IPS-20b (cell line): ENCODE results near the gene CD14.
"Not testable (repeated sequence)": the region's sequence is repeated elsewhere in the genome, so short reads cannot be mapped to it uniquely, and the experiment has no call there.

ENCODE experiments used
- H3K27ac ChIP-seq: one replicate; pipeline ENCODE4 v1.5.1; 2013; ENCODE audit warnings: low read length
- H3K27me3 ChIP-seq: 2 replicates; pipeline ENCODE4 v1.6.1; 2013; ENCODE audit warnings: mild to moderate bottlenecking, low read length, inconsistent platforms; ENCODE audit not compliant: insufficient read depth
- H3K36me3 ChIP-seq: 2 replicates; pipeline ENCODE4 v1.6.1; 2013; ENCODE audit warnings: low read depth, mild to moderate bottlenecking, inconsistent platforms, low read length, moderate library complexity; ENCODE audit not compliant: insufficient read depth
- H3K4me1 ChIP-seq: 2 replicates; pipeline ENCODE4 v1.6.1; 2013; ENCODE audit warnings: mild to moderate bottlenecking, control low read depth, inconsistent platforms, low read length, moderate library complexity; ENCODE audit not compliant: insufficient read depth
- H3K4me3 ChIP-seq: 2 replicates; pipeline ENCODE4 v1.5.1; 2013; ENCODE audit warnings: mild to moderate bottlenecking, low read length, inconsistent platforms
- H3K9ac ChIP-seq: 2 replicates; pipeline ENCODE4 v1.6.1; 2013; ENCODE audit warnings: low read depth, mild to moderate bottlenecking, inconsistent platforms, low read length, moderate library complexity
- H3K9me3 ChIP-seq: 2 replicates; pipeline ENCODE4 v1.6.1; 2013; ENCODE audit warnings: mild to moderate bottlenecking, low read depth, low read length, inconsistent platforms; ENCODE audit not compliant: insufficient read depth

The CD14 gene

DNA sequence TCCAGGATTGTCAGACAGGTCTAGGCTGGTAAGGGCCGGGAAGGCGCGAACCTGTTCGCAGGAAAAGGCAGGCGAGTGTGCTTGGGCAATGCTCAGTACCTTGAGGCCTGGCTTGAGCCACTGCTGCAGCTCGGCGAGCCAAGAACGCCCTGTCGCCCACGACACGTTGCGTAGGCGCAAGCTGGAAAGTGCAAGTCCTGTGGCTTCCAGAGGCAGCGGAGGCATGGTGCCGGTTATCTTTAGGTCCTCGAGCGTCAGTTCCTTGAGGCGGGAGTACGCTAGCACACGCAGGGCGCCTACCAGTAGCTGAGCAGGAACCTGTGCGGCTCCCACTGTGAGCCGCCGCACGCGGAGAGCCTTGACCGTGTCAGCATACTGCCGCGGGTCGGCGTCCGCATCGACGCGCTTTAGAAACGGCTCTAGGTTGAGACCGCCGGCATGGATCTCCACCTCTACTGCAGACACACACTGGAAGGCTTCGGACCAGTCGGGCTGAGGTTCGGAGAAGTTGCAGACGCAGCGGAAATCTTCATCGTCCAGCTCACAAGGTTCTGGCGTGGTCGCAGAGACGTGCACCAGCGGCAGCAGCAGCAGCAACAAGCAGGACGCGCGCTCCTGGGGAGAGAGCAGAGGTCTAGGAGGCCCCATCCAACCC is 482 bp downstream of the CD14 start:
- no peaks in the 10 kb centered on the region for H3K4me1 ChIP-seq
- H3K36me3 ChIP-seq: no peaks in the 10 kb centered on the region
- H3K9me3 ChIP-seq: peaks cover 15% of the 10 kb centered on the region
- H3K27ac ChIP-seq: no peak overlapping the region
- H3K9ac ChIP-seq: no peak overlapping the region
- peak overlapping the region; percentile 66 for H3K4me3 ChIP-seq
- H3K27me3 ChIP-seq: peaks cover 42% of the 10 kb centered on the region

DNA sequence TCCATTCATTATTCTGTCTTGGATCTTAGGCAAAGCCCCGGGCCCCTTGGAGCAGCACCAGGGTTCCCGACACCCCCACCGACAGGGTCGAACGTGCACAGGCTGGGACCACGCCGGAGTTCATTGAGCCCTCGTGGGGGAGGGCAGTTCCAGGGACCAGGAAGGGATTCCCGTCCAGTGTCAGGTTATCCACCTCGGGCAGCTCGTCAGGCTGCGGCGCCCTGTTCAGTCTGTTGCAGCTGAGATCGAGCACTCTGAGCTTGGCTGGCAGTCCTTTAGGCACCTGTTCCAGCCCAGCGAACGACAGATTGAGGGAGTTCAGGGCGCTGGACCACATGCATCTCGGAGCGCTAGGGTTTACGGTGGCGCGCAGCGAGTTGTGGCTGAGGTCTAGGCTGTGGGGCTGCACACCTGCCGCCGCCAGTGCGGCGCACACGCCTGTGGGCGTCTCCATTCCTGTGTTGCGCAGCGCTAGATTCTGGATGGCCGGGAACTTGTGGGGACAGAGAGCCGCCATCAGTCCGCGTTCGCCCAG is 1.1 kb downstream of the CD14 start:
- Histone ChIP-seq H3K4me3 (peak overlapping the region; percentile 66), H3K9ac (no peak overlapping the region), H3K27me3 (peaks cover 42% of the 10 kb centered on the region), H3K9me3 (peaks cover 21% of the 10 kb centered on the region), H3K36me3 (no peaks in the 10 kb centered on the region), H3K4me1 (no peaks in the 10 kb centered on the region), H3K27ac (no peak overlapping the region)

DNA sequence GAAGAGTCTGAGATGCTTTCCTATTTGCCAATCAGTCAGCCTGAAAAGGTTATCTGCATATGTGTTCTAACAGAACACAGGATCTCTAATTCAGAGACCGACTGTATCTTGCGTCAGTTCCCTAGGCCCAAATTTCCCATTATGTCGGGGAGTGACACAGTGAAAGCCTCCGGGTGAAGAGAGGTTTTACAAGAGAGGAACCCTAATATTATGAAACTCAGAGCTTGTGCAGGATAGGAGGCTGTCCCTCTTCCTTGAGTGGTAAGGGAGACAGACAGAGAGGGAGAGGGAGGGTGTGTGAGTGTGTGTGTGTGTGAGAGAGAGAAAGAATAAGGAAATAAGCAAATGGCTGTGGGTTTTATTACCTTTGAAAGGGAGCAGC is 1.9 kb downstream of the CD14 start:
- H3K4me3 ChIP-seq: no peak overlapping the region
- H3K36me3 ChIP-seq: no peaks in the 10 kb centered on the region
- no peak overlapping the region for H3K27ac ChIP-seq
- H3K9me3 ChIP-seq: peaks cover 26% of the 10 kb centered on the region
- H3K27me3 ChIP-seq: peaks cover 42% of the 10 kb centered on the region
- no peaks in the 10 kb centered on the region for H3K4me1 ChIP-seq
- no peak overlapping the region for H3K9ac ChIP-seq

DNA sequence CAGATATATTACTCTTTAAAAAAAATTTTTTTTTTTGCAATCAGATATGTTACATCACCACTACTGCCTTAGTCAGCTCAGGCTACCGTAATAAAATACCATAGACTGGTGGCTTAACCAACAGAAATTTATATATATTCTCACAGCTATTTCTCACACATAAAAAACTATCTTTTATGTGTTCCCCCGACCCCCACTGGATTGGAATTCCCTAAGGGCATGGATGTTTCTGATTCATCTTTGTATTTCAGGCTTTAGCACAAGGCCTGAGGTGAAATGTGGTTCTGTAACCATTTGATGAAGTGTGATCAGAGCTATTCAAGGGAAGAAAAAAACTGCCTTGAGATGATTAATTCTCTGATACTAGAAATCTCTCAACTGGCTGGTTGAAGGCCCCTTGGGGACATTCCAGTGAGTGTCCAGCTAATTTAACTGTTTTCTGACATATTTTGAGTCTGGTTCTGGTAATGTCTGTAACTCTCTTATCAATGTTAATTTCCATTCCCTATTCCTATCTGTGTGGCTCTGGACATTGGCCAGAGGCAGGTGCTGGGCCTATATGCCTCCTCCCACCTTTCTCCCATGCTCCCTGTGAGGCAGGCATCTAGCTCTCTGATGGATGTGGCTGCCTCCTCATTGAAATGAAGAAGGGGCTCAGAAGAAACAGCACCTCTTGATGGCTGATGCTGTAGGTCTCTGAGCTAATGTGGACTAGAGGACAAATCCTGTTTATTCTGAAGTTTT is 2.5 kb downstream of the CD14 start:
- peaks cover 42% of the 10 kb centered on the region for H3K27me3 ChIP-seq
- H3K4me1 ChIP-seq: no peaks in the 10 kb centered on the region
- H3K27ac ChIP-seq: no peak overlapping the region
- peaks cover 31% of the 10 kb centered on the region for H3K9me3 ChIP-seq
- no peak overlapping the region for H3K9ac ChIP-seq
- H3K4me3 ChIP-seq: no peak overlapping the region
- H3K36me3 ChIP-seq: no peaks in the 10 kb centered on the region

DNA sequence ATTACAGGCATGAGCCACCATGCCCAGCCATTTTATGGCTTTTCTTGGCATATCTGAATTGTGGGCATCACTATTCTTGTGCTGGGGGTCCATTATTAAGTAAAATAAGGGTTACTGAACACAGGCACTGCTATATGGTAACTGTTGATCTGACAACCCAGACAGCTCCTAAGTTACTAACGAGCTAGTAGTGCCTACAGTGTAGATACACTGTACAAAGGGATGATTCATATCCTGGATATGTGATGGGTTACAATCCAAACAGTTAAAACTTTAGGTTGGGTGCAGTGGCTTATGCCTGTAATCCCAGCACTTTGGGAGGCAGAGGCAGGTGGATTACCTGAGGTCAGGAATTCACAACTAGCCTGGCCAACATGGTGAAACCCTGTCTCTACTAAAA is 4.3 kb downstream of the CD14 start:
- H3K9me3 ChIP-seq: peaks cover 37% of the 10 kb centered on the region
- H3K4me1 ChIP-seq: no peaks in the 10 kb centered on the region
- no peak overlapping the region for H3K27ac ChIP-seq
- peaks cover 36% of the 10 kb centered on the region for H3K27me3 ChIP-seq
- H3K9ac ChIP-seq: no peak overlapping the region
- no peaks in the 10 kb centered on the region for H3K36me3 ChIP-seq
- H3K4me3 ChIP-seq: no peak overlapping the region

DNA sequence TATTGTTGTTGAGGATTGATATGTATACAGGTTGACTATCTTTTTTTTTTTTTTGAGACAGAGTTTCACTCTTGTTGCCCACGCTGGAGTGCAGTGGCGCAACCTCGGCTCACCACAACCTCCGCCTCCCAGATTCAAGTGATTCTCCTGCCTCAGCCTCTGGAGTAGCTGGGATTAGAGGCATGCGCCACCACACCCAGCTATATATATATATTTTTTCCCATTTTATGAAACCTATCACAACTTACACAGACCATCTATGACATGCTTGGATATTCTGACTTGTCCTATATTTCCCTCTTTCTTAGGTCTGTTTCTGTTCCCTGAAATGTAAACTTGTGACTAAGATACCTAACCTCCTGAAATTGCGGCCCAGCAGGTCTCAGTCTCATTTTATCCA is 5.0 kb downstream of the CD14 start:
- Histone ChIP-seq H3K4me3 (no peak overlapping the region), H3K9ac (no peak overlapping the region), H3K4me1 (no peaks in the 10 kb centered on the region), H3K27ac (no peak overlapping the region), H3K27me3 (peaks cover 29% of the 10 kb centered on the region), H3K36me3 (no peaks in the 10 kb centered on the region), H3K9me3 (peaks cover 37% of the 10 kb centered on the region)

DNA sequence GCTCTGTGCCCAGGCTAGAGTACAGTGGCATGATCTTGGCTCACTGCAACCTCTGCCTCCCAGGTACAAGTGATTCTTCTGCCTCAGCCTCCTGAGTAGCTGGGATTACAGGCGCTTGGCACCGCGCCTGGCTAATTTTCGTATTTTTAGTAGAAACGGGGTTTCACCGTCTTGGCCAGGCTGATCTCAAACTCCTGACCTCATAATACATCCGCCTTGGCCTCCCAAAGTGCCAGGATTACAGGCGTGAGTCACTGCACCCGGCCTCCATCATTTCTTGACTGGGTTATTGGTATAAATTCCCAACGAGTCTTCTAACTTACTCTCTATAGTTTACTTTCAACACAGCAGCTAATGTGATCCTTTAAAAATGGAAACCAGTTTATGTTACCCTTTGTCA is 8.1 kb downstream of the CD14 start:
- H3K9ac ChIP-seq, H3K4me3 ChIP-seq, H3K27me3 ChIP-seq, H3K36me3 ChIP-seq, H3K4me1 ChIP-seq, H3K27ac ChIP-seq: not testable (repeated sequence)
- H3K9me3 ChIP-seq: peaks cover 43% of the 10 kb centered on the region

DNA sequence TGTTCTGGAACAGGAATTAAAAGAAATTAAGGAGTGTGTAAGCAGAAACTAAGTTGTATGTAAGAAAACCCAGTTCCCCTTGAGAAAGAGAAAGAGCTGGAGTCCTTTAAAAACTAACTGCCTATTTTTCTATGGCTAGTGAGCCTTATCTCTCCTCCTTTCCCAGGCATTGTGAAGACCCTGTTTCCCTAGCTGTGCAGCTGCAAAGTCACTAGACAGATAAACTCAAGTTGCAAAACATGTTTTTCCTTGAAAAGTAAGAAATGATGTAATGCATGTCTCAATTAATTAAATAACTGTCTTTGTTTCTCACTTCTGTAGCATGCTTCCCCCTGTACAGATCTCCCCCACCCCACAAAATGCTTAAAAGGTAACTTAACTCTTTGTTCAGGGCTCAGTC is 9.9 kb downstream of the CD14 start:
- H3K27ac ChIP-seq, H3K9ac ChIP-seq: not testable (repeated sequence)

DNA sequence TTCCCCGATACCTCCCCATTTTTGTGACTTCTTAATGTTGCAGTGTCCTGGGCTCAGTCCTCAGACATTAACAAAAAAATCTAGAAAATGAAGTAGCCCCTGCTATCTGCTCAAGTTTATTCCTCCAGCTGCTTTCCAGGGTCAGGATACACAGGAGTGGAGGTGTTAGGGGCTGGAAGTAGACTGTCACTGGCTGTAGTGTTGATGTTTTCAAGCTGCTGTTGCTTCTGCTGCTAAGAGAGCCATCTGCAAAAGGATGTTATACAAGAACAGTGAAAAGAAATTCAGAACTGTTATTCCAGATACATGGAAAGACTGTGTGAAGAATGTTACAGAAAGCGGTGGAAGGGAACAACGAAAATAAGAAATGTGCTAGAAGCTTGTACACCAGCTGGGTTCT is 10.7 kb downstream of the CD14 start:
- peaks cover 37% of the 10 kb centered on the region for H3K9me3 ChIP-seq
- no peaks in the 10 kb centered on the region for H3K27me3 ChIP-seq
- H3K4me3 ChIP-seq: no peak overlapping the region
- H3K4me1 ChIP-seq: no peaks in the 10 kb centered on the region
- no peak overlapping the region for H3K9ac ChIP-seq
- no peak overlapping the region for H3K27ac ChIP-seq
- H3K36me3 ChIP-seq: no peaks in the 10 kb centered on the region

More for the DNA sequence above, 9.9 kb downstream of the CD14 start:
- peaks cover 41% of the 10 kb centered on the region for H3K9me3 ChIP-seq
- not testable (repeated sequence) for H3K4me1 ChIP-seq, H3K4me3 ChIP-seq, H3K36me3 ChIP-seq, H3K27me3 ChIP-seq

DNA sequence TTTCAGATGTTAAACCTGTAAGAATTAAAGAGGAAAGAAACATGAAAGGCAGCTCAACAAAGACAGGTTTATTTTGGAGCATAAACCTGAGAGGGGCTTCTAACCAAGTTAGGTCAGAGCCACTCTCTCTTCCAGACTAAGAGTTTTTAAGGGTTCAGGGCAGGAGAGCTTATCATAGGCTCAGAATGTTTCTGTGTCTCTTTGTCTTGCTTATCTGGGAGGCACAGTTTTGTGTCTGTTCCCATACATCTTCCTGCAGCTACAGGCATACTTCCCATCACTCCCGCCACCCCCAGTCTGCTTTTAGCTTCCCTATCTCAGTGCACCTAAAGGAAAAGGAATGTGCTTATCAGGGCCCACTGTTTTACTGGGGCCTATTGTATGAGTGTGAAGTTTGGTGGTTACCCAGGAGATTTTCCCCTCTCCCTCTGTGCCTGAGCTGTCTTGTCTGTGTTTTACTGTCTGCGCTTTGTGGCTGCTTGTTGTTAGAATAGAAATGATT is 21.9 kb downstream of the CD14 start:
- H3K9ac ChIP-seq: no peak overlapping the region
- no peaks in the 10 kb centered on the region for H3K36me3 ChIP-seq
- no peaks in the 10 kb centered on the region for H3K4me1 ChIP-seq
- no peak overlapping the region for H3K27ac ChIP-seq
- H3K9me3 ChIP-seq: peaks cover 4% of the 10 kb centered on the region
- H3K4me3 ChIP-seq: no peak overlapping the region
- H3K27me3 ChIP-seq: no peaks in the 10 kb centered on the region

DNA sequence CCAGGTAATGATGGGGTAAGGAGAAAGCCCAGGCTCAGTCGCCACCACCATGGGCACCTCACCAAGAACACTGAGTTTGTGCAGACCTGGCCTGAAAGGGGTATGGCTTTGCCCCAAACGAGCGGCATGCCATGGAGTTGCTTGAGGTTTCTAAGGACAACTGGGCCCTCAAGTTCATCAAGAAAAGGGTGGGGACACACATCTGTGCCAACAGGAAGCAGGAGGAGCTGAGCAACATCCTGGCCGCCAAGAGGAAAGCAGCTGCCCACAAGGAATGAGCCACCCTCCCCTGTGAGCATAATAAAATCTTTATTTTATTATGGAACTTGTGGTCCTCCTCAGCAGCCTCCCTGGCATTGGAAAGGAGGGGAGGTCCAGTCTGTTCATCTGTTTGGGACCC is 23.8 kb downstream of the CD14 start:
- H3K27me3 ChIP-seq: no peaks in the 10 kb centered on the region
- H3K4me3 ChIP-seq: no peak overlapping the region
- no peaks in the 10 kb centered on the region for H3K36me3 ChIP-seq
- no peak overlapping the region for H3K27ac ChIP-seq
- no peaks in the 10 kb centered on the region; the same call in none of the 2 replicates for H3K9me3 ChIP-seq
- no peak overlapping the region for H3K9ac ChIP-seq
- H3K4me1 ChIP-seq: no peaks in the 10 kb centered on the region

DNA sequence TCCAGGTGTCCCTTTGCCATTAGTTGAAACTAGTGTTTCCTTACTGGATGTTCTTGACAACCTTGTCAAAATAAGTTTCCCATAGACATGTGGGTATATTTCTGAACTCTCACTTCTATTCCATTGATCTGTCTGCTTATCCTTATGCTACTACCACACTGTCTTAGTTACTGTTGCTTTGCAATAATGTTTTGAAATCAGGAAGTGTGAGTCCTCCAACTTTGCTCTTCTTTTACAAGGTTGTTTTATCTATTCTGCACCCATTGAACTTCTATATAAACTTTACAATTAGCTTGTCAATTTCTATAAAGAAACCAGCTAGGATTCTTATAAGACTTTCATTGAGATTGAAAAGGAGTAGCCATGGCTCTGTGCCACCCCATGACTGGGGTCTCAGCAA is 24.3 kb downstream of the CD14 start:
- Histone ChIP-seq H3K9me3 (no peaks in the 10 kb centered on the region; the same call in none of the 2 replicates), H3K4me1 (no peaks in the 10 kb centered on the region), H3K36me3 (no peaks in the 10 kb centered on the region), H3K9ac (no peak overlapping the region), H3K27ac (no peak overlapping the region), H3K4me3 (no peak overlapping the region), H3K27me3 (no peaks in the 10 kb centered on the region)
